Endometrial microvascular endothelial cells (primary cell): ENCODE measurements around the gene PLET1. TPM values are rescaled to one million over a fixed set of nuclear protein-coding genes. Genes with fewer than 3 reads are reported as not detected.

ENCODE experiments used
- in situ Hi-C: cut with HindIII; loops from 2 replicates; pipeline ENCODE4 v1.10.0; 2017; ENCODE audit warnings: low sequenced_read_pairs, low pct_unique_long_range_greater_than_20kb; ENCODE audit errors: inconsistent ontology term
- total RNA-seq: library from RNA; depleted of rRNA; stranded (reverse); fragments of >200 nt; gene quantifications from one replicate; pipeline ENCODE4 v1.2.3, GENCODE V29; 2015; ENCODE audit errors: inconsistent ontology term

PLET1 gene
- total RNA-seq: not detected

DNA sequence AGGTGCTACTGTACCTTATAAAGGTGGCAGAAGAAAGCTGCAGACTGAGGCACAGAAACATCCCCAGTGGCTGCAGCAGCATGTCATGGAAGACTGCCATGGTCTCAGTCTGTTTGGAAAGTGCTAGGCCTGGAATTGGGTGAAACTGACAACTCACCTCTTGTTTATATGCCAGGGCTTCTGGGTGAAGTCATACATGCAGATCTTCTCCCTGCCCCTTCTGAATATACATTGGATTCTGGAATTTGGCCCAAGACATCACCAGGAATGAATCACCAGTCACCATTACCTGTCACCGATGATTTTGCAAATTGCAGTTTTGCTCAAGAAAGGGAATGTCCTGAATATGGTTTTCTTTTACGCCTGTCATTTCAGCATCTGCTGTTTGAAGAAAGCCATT is at the start of gene PLET1:
Gene PLET1 (minus strand): TSS at position 371 of the 400 bp plus-strand sequence. CDS start 271 bp downstream, at position 100.
- in situ Hi-C loops: no loop called here

- in situ Hi-C loops: no loop called here
Observed at GRCh38 chr11:112310419-112310818, 49.8 kb upstream of the PLET1 start.

DNA sequence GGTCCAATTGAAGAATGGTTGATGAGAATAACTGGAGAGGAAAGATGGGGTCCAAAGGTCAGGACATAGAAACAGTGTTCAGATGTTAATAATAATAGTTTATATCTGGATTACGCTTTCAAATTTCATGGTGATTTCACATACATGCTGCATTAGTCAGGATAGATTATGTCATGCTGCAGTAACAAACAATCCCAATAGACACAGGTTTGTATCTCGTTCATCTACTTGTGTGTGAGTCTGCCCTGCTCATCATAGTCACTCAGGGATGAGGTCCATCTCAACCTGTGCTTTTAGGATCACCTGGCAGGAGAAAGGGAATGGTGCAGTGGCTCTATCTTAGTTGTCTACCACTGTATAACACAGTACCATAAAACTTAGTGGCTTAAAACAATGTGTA is 48.0 kb upstream of the PLET1 start:
- in situ Hi-C loops: no loop called here

DNA sequence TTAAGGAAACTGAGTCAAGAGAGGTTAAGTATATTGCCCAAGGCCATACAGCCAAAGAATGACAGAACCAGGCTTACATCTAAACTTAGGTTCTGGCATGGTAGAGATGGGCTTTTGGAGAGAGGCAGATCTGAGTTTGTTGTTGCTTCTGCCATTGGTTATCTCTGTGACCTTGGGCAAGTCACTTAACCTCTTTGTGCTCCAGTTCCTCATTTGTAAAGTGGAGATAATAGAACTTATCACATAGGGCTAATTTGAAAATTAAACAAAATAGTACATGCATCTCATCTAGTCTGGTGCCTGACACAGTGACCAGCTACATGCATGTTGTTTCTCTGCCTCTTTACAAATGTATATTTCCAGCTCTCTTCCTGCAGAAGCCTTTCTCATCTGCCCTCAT is 47.0 kb upstream of the PLET1 start:
- in situ Hi-C loops: no loop called here

DNA sequence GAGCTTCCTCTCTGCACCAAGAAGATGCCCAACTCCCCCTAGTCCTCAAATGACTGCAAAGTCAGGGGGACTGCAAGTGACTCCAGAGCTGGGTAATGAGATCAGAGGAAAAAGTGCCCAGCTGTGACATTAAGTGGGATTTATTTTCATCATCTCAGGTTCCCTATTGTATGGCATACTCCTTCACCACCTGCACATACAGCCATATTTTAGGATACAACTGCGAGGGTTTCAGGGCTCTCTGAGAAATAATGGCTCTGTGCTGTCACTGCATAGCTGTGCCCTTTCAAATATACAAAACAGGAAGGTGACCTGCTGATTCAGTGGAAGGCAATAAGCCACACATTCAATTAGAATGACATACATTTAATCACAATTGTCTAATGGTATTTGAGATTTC is 45.6 kb upstream of the PLET1 start:
- in situ Hi-C loops: no loop called here

DNA sequence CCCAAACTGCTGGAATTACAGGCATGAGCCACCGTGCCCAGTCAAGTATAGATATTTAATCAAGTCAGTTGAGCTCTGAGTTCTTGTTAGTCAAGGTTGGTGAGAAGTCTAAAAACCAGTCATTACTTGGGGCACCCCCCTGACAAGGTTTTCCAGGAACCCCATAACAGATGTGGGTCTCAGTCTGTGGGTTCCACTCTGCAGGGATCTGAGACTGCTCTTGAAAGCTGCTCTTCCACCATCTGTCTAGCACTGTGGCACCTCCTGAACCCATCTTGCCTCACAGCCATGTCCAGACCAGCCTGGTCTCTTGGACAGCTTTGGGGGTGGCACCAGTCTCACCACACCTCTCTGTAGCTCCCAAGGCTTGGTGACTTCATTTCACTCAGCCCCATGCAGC is 44.3 kb upstream of the PLET1 start:
- in situ Hi-C loops: no loop called here

DNA sequence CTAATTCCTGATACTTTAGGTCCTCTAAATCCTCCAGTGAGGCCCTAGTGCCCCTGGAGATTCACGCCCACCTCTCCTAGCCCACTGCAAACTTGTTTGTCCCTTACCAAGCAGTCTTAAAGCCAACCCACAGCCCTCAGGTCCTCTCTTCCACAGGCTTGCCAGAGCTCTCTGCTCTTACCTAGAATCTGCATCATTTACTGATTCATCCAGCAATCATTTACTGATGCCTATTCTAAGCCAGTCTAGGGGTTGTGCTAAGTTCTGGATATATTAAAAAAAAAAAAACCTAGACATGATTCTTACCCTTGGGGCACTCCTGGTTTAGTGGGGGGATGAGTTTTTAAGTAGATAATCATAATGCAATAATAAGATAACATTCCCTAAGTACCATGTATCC is 43.0 kb upstream of the PLET1 start:
- in situ Hi-C loops: no loop called here

DNA sequence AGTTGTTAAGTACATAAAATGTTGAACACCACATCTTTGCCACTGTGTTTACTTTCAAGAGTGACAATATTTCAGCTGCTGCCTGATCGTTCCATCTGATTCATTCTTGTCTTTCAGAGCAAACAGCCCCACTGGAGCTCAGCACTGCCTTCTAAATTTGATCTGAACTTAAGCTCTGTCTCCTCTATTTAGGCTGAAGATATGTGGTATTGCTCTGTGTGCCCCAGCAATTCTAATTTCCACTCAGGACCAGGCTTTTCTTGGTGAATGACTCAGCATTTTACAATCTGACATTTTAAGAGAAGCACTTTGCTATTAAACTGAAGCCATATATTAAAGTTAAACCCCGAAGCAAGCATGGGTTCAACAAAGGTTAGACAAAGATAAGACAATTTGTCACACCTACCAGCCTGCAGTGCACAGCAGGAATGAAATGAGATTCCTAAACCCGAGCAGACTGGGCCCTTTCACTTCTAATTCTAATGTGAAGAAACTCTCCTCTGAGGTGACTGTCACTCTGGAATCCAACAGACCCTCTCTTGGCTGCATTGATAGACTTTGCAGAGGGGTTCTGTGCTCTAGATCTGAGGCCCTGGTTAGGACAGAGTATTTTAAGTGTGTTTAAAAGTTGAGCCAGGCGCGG is 41.7 kb upstream of the PLET1 start:
- in situ Hi-C loops: no loop called here

- in situ Hi-C loops: no loop called here
Observed at GRCh38 chr11:112300094-112300786, 39.6 kb upstream of the PLET1 start.

DNA sequence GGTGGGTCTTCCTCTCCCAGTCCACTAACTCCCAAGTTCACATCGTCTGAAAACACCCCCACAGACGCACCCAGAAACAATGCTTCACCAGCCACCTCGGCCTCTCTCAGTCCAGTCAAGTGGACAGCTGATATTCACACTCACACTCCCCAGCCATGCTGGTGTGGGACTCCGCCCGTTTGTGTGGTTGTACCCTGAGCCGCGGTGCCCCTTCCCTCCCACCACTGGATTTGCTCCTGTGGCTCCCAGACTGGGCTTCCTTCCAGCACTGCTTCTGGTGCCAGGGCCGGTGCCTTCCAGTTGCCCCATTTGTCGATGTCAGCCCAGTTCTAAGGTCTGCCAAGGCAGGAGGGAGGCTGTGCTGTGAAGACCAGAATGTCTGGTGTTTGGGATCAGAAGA is 37.9 kb upstream of the PLET1 start:
- in situ Hi-C loops: no loop called here

DNA sequence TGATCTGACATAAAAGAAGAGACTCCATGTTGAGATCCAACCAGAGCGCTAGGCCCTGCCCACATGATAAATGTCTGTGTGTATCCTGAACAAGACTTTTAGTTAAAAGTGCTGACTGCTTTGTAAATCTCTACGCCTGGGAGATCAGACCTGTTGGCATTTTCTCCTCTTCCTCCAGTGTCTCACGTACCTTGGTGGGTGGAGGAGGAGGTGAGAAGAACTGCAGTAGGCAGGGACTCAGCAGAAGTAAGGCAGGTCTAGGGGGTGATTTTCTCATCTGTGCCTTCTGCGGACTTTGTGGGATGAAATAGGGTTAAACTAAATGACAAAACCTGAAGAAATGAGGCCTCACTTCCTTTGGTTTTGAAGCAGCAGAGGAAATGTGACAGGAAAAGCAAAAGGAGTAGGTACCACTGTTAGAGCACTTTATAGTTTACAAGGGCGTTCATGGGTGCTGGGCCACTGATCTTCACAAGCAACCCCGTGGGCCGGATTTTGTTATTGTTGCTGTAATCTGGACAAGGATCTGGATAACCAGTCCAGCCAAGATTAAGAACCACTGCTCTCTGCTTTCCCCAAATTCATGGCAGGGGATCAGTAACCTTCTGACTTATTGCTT is 36.7 kb upstream of the PLET1 start:
- in situ Hi-C loops: no loop called here

- in situ Hi-C loops: no loop called here
Observed at GRCh38 chr11:112296044-112296443, 35.4 kb upstream of the PLET1 start.

GRCh38 chr11:112294688-112295340 is 34.2 kb upstream of the PLET1 start:
- in situ Hi-C loops: no loop called here

DNA sequence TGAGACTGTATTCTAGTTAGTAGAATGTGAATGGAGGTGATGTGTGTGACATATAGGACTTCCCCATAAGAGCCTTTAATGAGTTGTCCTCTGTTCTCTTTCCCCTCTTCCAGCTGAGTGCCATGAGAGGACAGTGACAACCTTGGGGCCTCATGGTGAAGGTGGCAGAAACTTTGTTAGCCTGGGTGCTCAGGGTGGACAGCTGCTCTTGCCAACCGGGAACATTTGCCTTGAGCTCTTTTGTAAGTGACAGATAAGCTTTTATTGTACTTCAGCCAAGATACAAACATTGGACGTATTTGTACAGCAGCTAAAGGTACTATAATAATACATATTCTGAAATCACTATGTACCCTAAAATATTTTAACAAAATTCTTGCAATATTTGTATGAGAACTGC is 33.0 kb upstream of the PLET1 start:
- in situ Hi-C loops: no loop called here

GRCh38 chr11:112292785-112293407 is 32.2 kb upstream of the PLET1 start:
- in situ Hi-C loops: no loop called here

GRCh38 chr11:112292188-112292587 is 31.5 kb upstream of the PLET1 start:
- in situ Hi-C loops: no loop called here

- in situ Hi-C loops: no loop called here
Observed at GRCh38 chr11:112291191-112291590, 30.5 kb upstream of the PLET1 start.

GRCh38 chr11:112290493-112290850 is 29.8 kb upstream of the PLET1 start:
- in situ Hi-C loops: no loop called here
